NCI-H187 (cell line): ENCODE data around the gene AP1M2.
"Not testable (repeated sequence)": the region's sequence is repeated elsewhere in the genome, so short reads cannot be mapped to it uniquely, and the experiment has no call there.

ENCODE experiments used
- DNase-seq, 2 experiments: peaks; one replicate each; lab custom pipeline; 2025; lab: John Stamatoyannopoulos, UW

The AP1M2 gene

DNA sequence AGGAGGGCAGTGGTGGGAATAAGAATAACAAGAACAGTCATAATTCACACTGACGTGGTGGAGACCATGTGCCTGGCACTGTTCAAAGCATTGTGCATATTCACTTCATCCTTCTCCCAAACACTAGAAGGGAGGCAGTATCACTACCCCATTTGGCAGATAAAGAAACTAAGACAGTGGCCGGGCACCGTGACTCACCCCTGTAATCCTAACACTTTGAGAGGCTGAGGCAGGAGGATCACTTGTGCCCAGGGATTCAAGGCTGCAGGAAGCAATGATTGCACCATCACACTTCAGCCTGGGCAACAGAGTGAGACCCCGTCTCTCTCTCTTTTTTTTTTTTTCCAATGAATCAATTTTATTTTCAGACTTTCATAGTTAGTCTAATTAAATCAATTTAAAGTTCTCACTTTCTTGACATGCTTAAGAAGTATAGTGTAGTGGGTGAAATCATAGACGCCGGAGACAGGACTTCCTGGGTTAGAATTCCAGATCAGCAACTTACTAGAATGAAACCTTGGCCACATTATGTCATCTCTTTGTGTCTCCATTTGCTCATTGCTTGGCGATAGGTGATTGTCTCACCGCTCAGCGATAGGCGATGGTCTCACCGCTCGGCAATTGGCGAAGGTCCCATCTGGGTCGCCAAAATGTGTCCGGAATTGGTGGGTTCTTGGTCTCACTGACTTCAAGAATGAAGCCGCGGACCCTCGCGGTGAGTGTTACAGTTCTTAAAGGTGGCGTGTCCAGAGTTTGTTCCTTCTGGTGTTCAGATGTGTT, 48.7 kb downstream of the AP1M2 start:
- no peak for DNase-seq

DNA sequence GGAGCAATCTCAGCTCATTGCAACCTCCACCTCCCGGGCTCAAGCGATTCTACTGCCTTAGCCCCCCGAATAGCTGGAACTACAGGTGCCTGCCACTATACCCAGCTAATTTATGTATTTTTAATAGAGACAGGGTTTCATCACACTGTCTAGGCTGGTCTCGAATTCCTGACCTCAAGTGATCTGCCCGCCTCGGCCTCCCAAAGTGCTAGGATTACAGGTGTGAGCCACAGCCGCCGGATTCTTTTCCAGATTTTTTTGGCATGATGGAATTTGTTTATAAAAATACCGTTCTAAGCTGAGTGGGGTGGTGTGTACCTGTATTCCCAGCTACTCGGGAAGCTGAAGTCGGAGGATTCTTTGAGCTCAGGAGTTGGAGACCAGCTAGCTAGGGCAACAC, 49.4 kb downstream of the AP1M2 start:
- no peak for DNase-seq

DNA sequence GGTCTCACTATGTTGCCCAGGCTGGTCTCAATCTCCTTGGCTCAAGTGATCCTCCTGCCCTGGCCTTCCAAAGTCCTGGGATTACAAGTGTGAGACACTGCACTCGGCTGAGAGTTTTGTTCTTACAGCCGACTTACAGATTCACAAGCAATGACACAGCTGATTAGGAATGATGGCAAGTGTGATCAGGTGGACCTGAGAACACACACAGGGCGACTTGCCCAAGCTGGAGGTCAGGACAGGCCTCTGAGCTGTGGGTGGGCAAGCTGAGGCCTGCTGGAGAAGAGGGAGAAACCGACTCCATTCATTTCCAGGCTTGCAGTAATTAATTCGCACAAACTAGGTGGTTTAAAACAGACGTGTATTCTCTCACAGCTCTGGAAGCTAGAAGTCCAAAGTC, 51.5 kb downstream of the AP1M2 start:
- no peak for DNase-seq

DNA sequence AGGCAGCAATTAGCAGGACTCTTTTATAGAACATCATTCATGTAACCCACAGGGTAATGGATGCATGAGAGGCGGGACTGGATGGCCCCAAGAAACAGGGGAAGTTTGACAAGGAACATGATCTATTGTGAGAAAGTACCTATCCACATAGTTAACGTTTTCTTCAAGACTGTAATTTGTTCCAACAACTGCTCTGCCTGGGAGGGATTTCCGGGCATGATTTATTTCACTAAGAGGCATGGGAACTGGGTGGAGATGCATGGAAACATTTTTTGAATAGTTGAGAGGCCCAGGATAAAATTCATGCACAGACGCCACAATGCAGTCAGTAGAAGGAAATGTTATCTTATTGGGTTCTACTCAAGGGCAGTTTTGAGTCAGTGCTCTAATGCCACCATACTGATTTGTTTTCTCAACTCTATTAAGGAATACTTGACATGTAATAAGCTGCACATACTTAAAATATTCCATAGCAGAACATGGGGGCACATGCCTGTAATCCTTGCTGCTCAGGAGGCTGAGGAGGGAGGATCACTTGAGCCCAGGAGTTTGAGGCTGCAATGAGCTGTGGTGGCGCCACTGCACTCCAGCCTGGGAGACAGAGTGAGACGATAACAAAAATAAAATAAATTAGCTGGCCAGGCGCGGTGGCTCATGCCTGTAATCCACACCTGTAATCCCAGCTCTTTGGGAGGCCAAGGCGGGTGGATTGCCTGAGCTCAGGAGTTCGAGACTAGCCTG, 53.3 kb downstream of the AP1M2 start:
- no peak for DNase-seq

DNA sequence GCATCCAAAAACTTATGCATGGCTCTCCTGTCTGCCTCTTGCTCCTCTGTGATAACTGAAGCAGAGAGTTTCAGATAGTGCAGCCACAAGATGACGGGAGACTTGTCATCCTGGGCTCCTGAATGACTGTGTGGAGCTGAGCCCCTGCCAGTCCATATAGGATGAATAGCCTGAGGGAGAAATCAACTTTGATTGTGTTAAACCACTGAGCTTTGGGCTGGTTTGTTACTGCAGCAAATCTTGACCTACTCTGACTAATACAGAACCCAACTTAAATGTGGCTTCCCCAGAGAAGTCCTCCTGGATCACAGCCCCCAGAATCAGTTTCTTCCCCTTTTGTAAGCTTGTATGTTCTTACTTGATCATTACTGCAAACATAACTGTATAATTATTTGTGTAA, 54.7 kb downstream of the AP1M2 start:
- DNase-seq = no peak

DNA sequence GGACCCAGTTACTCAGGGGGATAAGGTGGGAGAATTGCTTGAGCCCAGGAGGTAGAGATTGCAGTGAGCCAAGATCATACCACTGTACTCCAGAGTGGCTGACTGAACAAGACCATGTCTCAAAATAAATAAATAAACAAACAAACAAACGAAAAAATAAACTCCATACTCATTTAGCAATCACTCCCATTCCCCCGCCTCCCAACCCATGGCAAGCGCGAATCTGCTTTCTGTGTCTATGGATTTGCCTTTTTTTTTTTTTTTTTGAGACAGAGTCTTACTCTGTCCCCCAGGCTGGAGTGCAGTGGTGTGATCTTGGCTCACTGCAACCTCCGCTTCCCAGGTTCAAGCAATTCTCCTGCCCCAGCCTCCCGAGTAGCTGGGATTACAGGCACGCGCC, 60.2 kb downstream of the AP1M2 start:
- not testable (repeated sequence) for DNase-seq

DNA sequence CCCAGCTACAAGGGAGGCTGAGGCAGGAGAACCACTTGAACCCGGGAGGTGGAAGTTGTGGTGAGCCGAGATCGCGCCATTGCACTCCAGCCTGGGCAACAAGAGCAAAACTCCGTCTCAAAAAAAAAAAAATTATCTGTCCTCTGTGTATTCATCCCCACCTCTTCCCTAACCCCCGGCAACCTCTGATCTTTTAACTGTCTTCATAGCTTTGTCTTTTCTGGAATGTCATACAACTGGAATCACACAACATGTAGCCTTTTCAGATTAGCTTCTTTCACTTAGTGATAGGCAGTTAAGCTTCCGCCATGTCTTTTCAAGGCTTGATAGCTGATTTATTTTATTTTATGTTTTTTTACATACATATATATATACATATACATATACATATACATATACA, 61.5 kb downstream of the AP1M2 start:
- DNase-seq = no peak

DNA sequence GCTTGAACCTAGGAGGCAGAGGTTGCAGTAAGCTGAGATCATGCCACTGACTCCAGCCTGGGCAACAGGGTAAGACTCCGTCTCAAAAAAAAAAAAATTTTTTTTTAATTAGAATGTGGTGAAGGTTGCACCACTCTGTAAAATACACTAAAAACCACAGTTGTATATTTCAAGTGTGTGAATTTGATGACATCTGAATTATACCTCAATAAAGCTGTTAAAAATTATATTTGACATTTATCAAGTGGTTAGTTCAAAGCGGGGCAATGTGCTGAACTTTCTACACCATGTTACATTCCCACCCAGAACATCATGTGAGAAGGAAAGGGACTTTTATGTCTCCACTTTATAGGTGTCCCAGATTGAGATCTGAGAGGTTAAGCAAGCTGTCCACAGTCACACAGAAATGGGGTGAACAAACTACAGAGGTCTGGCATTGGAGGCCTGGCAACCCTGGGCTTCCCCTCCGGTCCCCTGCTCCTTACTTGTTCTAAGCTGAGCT, 63.9 kb downstream of the AP1M2 start:
- DNase-seq = no peak
